ENCODE measurements around the gene BICRA. TPM values are rescaled to one million over a fixed set of nuclear protein-coding genes. Genes with fewer than 3 reads are reported as not detected.

BICRA gene
- total RNA-seq, 1 donor from 2014 or later, result 18.3 TPM

DNA sequence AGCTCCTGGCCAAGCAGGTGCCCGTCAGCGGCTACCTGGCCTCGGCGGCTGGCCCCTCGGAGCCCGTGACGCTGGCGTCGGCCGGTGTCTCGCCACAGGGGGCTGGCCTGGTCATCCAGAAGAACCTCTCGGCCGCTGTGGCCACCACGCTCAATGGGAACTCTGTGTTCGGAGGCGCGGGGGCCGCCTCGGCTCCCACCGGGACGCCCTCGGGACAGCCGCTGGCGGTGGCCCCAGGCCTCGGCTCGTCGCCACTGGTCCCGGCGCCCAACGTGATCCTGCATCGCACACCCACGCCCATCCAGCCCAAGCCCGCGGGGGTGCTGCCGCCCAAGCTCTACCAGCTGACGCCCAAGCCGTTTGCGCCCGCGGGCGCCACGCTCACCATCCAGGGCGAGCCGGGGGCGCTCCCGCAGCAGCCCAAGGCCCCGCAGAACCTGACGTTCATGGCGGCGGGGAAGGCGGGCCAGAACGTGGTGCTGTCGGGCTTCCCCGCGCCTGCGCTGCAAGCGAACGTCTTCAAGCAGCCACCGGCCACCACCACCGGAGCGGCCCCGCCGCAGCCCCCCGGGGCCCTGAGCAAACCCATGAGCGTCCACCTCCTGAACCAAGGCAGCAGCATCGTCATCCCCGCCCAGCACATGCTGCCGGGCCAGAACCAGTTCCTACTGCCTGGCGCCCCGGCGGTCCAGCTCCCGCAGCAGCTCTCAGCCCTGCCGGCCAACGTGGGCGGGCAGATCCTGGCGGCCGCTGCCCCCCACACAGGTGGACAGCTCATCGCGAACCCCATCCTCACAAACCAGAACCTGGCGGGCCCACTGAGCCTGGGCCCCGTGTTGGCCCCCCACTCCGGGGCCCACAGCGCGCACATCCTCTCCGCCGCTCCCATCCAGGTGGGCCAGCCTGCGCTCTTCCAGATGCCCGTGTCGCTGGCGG lies 71.3 kb downstream of the BICRA start:
- Histone ChIP-seq H3K9me3 (no peaks in the 10 kb centered on the region), H3K27ac (no peak overlapping the region), H3K4me1 (no peaks in the 10 kb centered on the region), H3K27me3 (ENCODE audit: low read depth) (no peaks in the 10 kb centered on the region), H3K36me3 (peaks cover 65% of the 10 kb centered on the region), H3K4me3 (no peak overlapping the region)
- no peak for DNase-seq
- peak in 1 of 2 donors; percentile 16 for ATAC-seq
- intact Hi-C loops (cut with DNase I), result loop anchor here (10.0 kb wide), 1 partner anchor 235 kb away; no protein-coding TSS in a partner anchor
- TF ChIP-seq, protein P1, sequence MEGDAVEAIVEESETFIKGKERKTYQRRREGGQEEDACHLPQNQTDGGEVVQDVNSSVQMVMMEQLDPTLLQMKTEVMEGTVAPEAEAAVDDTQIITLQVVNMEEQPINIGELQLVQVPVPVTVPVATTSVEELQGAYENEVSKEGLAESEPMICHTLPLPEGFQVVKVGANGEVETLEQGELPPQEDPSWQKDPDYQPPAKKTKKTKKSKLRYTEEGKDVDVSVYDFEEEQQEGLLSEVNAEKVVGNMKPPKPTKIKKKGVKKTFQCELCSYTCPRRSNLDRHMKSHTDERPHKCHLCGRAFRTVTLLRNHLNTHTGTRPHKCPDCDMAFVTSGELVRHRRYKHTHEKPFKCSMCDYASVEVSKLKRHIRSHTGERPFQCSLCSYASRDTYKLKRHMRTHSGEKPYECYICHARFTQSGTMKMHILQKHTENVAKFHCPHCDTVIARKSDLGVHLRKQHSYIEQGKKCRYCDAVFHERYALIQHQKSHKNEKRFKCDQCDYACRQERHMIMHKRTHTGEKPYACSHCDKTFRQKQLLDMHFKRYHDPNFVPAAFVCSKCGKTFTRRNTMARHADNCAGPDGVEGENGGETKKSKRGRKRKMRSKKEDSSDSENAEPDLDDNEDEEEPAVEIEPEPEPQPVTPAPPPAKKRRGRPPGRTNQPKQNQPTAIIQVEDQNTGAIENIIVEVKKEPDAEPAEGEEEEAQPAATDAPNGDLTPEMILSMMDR (IDR thresholded peaks at IDR 0.05), result no peak

DNA sequence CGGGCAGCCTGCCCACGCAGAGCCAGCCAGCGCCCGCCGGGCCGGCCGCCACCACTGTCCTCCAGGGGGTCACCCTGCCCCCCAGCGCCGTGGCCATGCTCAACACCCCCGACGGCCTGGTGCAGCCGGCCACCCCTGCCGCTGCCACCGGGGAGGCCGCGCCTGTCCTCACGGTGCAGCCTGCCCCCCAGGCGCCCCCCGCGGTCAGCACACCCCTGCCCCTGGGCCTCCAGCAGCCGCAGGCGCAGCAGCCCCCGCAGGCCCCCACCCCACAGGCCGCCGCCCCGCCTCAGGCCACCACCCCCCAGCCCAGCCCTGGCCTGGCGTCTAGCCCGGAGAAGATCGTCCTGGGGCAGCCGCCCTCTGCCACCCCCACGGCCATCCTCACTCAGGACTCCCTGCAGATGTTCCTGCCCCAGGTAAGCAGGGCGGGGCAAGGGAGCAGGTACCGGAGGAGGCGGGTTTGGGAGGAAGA lies 72.0 kb downstream of the BICRA start:
- TF ChIP-seq, protein P1 (IDR thresholded peaks at IDR 0.05), result no peak
- Histone ChIP-seq H3K4me3 (no peak overlapping the region), H3K4me1 (no peaks in the 10 kb centered on the region), H3K36me3 (peaks cover 59% of the 10 kb centered on the region), H3K27me3 (ENCODE audit: low read depth) (no peaks in the 10 kb centered on the region), H3K27ac (no peak overlapping the region), H3K9me3 (no peaks in the 10 kb centered on the region)
- no peak for DNase-seq
- intact Hi-C loops (cut with DNase I), result loop anchor here (10.0 kb wide), 1 partner anchor 236 kb away; no protein-coding TSS in a partner anchor
- ATAC-seq, result no peak

DNA sequence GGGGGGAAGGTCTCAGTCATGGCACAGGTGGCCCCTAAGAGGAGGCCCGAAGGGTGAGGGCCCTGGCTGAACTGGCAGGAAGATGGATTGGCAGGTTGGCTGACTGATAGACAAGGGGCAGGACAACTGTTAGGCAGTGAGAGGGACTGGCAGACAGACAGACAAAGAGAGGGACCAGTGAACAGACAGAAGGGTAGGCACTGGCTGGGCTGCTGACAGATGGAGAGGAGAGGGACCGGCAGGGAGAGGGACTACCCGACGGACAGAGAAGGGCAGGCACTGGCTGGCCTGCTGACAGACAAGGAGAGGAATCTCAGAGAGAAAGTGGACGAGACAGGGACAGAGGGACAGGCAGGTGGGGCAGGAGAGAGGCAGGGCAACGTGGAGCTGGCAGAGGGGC lies 72.5 kb downstream of the BICRA start:
- TF ChIP-seq, protein P1 (IDR thresholded peaks at IDR 0.05), result no peak
- no peak overlapping the region for H3K4me3 ChIP-seq
- H3K4me1 ChIP-seq, result no peaks in the 10 kb centered on the region
- ATAC-seq (no peak), DNase-seq (no peak)
- H3K36me3 ChIP-seq, result peaks cover 59% of the 10 kb centered on the region
- no peaks in the 10 kb centered on the region for H3K9me3 ChIP-seq
- H3K27ac ChIP-seq, result no peak overlapping the region
- intact Hi-C loops (cut with DNase I), result loop anchor here (10.0 kb wide), 1 partner anchor 237 kb away; no protein-coding TSS in a partner anchor
- H3K27me3 ChIP-seq (ENCODE audit: low read depth), result no peaks in the 10 kb centered on the region

DNA sequence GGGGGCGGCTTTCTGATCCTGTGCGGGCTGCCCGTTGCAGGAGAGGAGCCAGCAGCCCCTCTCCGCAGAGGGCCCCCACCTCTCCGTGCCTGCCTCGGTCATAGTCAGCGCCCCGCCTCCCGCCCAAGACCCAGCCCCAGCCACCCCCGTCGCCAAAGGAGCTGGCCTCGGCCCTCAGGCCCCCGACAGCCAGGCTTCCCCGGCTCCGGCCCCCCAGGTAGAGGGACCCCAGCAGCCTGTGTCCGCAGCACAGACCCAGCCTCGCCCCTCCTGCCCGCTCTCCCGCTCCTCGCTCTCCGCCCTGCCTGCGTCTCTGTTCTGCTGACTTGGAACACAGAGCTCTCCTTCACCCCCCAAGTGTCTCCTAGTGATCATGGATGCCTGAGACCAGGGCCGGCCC lies 73.0 kb downstream of the BICRA start:
- Histone ChIP-seq H3K4me1 (no peaks in the 10 kb centered on the region), H3K9me3 (no peaks in the 10 kb centered on the region), H3K27ac (no peak overlapping the region), H3K27me3 (ENCODE audit: low read depth) (no peaks in the 10 kb centered on the region), H3K4me3 (no peak overlapping the region), H3K36me3 (peaks cover 55% of the 10 kb centered on the region)
- TF ChIP-seq, protein P1 (IDR thresholded peaks at IDR 0.05), result no peak
- ATAC-seq, result no peak
- intact Hi-C loops (cut with DNase I), result loop anchor here (10.0 kb wide), 1 partner anchor 237 kb away; no protein-coding TSS in a partner anchor
- DNase-seq, result no peak

DNA sequence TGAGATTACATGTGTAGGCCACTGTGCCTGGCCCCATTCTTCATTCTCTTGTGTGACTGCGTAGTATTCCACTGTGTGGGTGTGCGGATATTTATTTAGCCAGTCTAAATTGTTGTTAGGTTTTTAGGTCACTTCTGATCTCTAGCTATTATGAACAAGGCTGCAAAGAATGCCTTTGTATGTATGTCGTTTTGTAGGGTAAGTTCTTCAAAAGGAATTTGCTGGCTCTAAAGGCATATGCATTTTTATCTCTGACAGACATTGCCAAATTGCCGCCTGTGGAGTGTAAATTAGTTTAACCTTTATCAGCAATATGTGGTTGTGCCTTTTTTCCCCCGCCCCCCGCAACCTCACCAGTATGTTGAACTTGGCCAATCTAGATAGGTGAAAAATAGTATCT lies 74.0 kb downstream of the BICRA start:
- no peak for ATAC-seq
- Histone ChIP-seq H3K27me3 (ENCODE audit: low read depth) (no peaks in the 10 kb centered on the region), H3K36me3 (peaks cover 45% of the 10 kb centered on the region), H3K27ac (no peak overlapping the region), H3K4me1 (no peaks in the 10 kb centered on the region), H3K9me3 (no peaks in the 10 kb centered on the region), H3K4me3 (no peak overlapping the region)
- TF ChIP-seq, protein P1 (IDR thresholded peaks at IDR 0.05), result no peak
- no peak for DNase-seq
- intact Hi-C loops (cut with DNase I), result loop anchor here (10.0 kb wide), 1 partner anchor 238 kb away; no protein-coding TSS in a partner anchor

All from lower lobe of right lung (tissue), 2 donors.